ENCODE data around the gene AFG1L.
A peak's percentile ranks its signal among the peaks of the same experiment; 100 is the strongest.
"Not testable (repeated sequence)": the region's sequence is repeated elsewhere in the genome, so short reads cannot be mapped to it uniquely, and the experiment has no call there.

Gene AFG1L

GRCh38 chr6:108288742-108289141, 6.1 kb upstream of the AFG1L start:
- no peak for DNase-seq

GRCh38 chr6:108291091-108291490, 3.8 kb upstream of the AFG1L start:
- DNase-seq, result no peak

- DNase-seq, result not testable (repeated sequence)
These were observed 2.3 kb upstream of the AFG1L start for GRCh38 chr6:108292561-108292960.

GRCh38 chr6:108293527-108294296, 1.1 kb upstream of the AFG1L start:
- DNase-seq, result peak in 4 of 56 donors; percentile 1 to 20 (median 6)

- no peak for DNase-seq
These were observed 542 bp upstream of the AFG1L start for GRCh38 chr6:108294297-108294726.

- no peak for DNase-seq
These were observed 822 bp downstream of the AFG1L start for GRCh38 chr6:108295676-108296075.

- DNase-seq, result no peak
These were observed 7.5 kb downstream of the AFG1L start for GRCh38 chr6:108302386-108302785.

GRCh38 chr6:108304646-108305045, 9.8 kb downstream of the AFG1L start:
- no peak for DNase-seq

- not testable (repeated sequence) for DNase-seq
These were observed 13.8 kb downstream of the AFG1L start for GRCh38 chr6:108308641-108309040.

GRCh38 chr6:108309844-108310243, 15.0 kb downstream of the AFG1L start:
- no peak for DNase-seq

- DNase-seq, result no peak
These were observed 17.8 kb downstream of the AFG1L start for GRCh38 chr6:108312605-108313004.

GRCh38 chr6:108321253-108321747, 26.4 kb downstream of the AFG1L start:
- no peak for DNase-seq

- no peak for DNase-seq
These were observed 27.9 kb downstream of the AFG1L start for GRCh38 chr6:108322728-108323127.

- DNase-seq, result no peak
These were observed 29.0 kb downstream of the AFG1L start for GRCh38 chr6:108323710-108324466.

GRCh38 chr6:108330221-108330785, 35.4 kb downstream of the AFG1L start:
- not testable (repeated sequence) for DNase-seq

- DNase-seq, result no peak
These were observed 36.0 kb downstream of the AFG1L start for GRCh38 chr6:108330806-108331205.

- DNase-seq, result no peak
These were observed 37.1 kb downstream of the AFG1L start for GRCh38 chr6:108331982-108332381.

- no peak for DNase-seq
These were observed 42.1 kb downstream of the AFG1L start for GRCh38 chr6:108336971-108337370.

GRCh38 chr6:108337721-108338120, 42.9 kb downstream of the AFG1L start:
- no peak for DNase-seq

GRCh38 chr6:108341372-108341771, 46.5 kb downstream of the AFG1L start:
- no peak for DNase-seq

- no peak for DNase-seq
These were observed 49.0 kb downstream of the AFG1L start for GRCh38 chr6:108343894-108344293.

- no peak for DNase-seq
These were observed 53.9 kb downstream of the AFG1L start for GRCh38 chr6:108348655-108349349.

Data from nucleus accumbens (tissue), 56 donors.